RWPE1 (cell line): ENCODE measurements around the gene SH3D19.
"Not testable (repeated sequence)": the region's sequence is repeated elsewhere in the genome, so short reads cannot be mapped to it uniquely, and the experiment has no call there.

Source experiments
- CTCF ChIA-PET: fragments of 350-600 bp; sonication (Branson Sonifier 250); formaldehyde crosslinking; extraction: SDS; loops from one replicate; lab custom pipeline; 2021; lab: Yijun Ruan, JAX
- POLR2A ChIA-PET: fragments of 400-600 bp; formaldehyde crosslinking; extraction: SDS; loops from one replicate; lab custom pipeline; 2020; ENCODE audit warnings: antibody characterized with exemption; ENCODE audit not compliant: low non-redundant PET; lab: Yijun Ruan, JAX
- DNase-seq: peaks from one replicate; pipeline ENCODE4 v3.0.0; 2012; ENCODE audit warnings: low spot score
- H3K27ac ChIP-seq: fragments of 450-650 bp; 2 replicates; pipeline ENCODE4 v1.5.1; 2017
- CTCF ChIP-seq: fragments of 450-650 bp; conservative IDR thresholded peaks from 2 replicates; pipeline ENCODE4 v1.5.1; 2017; ENCODE audit warnings: low read depth, mild to moderate bottlenecking

SH3D19 gene

GRCh38 chr4:151143162-151143561 is 182.2 kb downstream of the SH3D19 start:
- no peak for TF ChIP-seq CTCF
- POLR2A ChIA-PET: no interaction called here
- DNase-seq: no peak
- no peak overlapping the region for H3K27ac ChIP-seq
- CTCF ChIA-PET: interaction anchor here (0.7 kb wide), 2 partner anchors 191 to 533 kb away, joined by 3 to 4 read pairs; no protein-coding TSS in a partner anchor

- DNase-seq: no peak
- no peak overlapping the region for H3K27ac ChIP-seq
- ChIA-PET POLR2A (no interaction called here), CTCF (interaction anchor here (0.7 kb wide), 2 partner anchors 191 to 533 kb away, joined by 3 to 4 read pairs; no protein-coding TSS in a partner anchor)
- no peak for TF ChIP-seq CTCF
Measured at GRCh38 chr4:151142758-151143157, 182.6 kb downstream of the SH3D19 start.

GRCh38 chr4:151139814-151140213 is 185.6 kb downstream of the SH3D19 start:
- DNase-seq: no peak
- ChIA-PET CTCF (no interaction called here), POLR2A (no interaction called here)

GRCh38 chr4:151136048-151136447 is 189.4 kb downstream of the SH3D19 start:
- H3K27ac ChIP-seq, POLR2A ChIA-PET, DNase-seq: not testable (repeated sequence)
- CTCF ChIA-PET: interaction anchor here (0.7 kb wide), 2 partner anchors 92 to 468 kb away, joined by 3 to 4 read pairs; no protein-coding TSS in a partner anchor

More at GRCh38 chr4:151139814-151140213, 185.6 kb downstream of the SH3D19 start:
- no peak overlapping the region for H3K27ac ChIP-seq
- TF ChIP-seq CTCF: no peak

- CTCF ChIA-PET: no interaction called here
- POLR2A ChIA-PET: interaction anchor here (0.5 kb wide), 1 partner anchor 14 kb away, joined by 5 read pairs; no protein-coding TSS in a partner anchor
- no peak overlapping the region for H3K27ac ChIP-seq
- no peak for TF ChIP-seq CTCF
- DNase-seq: no peak
Measured at GRCh38 chr4:151133311-151133710, 192.1 kb downstream of the SH3D19 start.

- POLR2A ChIA-PET: no interaction called here
- TF ChIP-seq CTCF: no peak
- CTCF ChIA-PET: interaction anchor here (0.7 kb wide), 2 partner anchors 176 to 1221 kb away, joined by 3 read pairs; no protein-coding TSS in a partner anchor
- no peak for DNase-seq
- no peak overlapping the region for H3K27ac ChIP-seq
Measured at GRCh38 chr4:151129796-151130195, 195.6 kb downstream of the SH3D19 start.

GRCh38 chr4:151117371-151117962 is 207.9 kb downstream of the SH3D19 start:
- H3K27ac ChIP-seq: peak overlapping the region; percentile 48

More at GRCh38 chr4:151117371-151117962, 207.9 kb downstream of the SH3D19 start:
- DNase-seq: peak; percentile 65
- POLR2A ChIA-PET: no interaction called here
- CTCF ChIA-PET: interaction anchor here (0.6 to 1.5 kb wide), 17 partner anchors 18 to 738 kb away, joined by 3 to 4 read pairs (median 3); partner anchors contain the start of gene PRSS48
- TF ChIP-seq CTCF: peak; percentile 80
